DMS153 treated with DMSO at 0.1 percent for 48 hours (cell line): ENCODE measurements around the gene C1GALT1C1L.
"Not testable (repeated sequence)": the region's sequence is repeated elsewhere in the genome, so short reads cannot be mapped to it uniquely, and the experiment has no call there.

ENCODE experiments used
- DNase-seq: peaks from one replicate; lab custom pipeline; 2025; ENCODE audit not compliant: unreplicated experiment; lab: John Stamatoyannopoulos, UW

Gene C1GALT1C1L

DNA sequence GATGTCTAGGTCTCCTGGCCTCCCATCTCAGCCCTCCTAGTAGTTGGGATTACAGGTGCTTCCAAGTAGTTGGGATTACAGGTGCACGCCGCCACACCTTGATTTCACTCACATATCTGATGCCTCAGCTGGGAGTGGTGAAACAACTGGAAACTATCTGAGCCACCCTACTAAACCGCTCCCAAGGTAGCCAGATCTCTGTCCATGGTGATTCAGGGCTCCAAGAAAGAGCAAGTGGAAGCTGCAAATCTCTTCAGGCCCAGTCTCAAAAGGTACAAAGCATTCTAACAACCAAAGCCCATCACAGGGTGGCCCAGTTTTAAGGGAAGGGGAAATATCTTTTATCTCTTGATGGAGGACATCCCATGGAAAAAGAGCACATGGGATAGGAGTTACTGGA is 19.0 kb downstream of the C1GALT1C1L start:
- DNase-seq: no peak

DNA sequence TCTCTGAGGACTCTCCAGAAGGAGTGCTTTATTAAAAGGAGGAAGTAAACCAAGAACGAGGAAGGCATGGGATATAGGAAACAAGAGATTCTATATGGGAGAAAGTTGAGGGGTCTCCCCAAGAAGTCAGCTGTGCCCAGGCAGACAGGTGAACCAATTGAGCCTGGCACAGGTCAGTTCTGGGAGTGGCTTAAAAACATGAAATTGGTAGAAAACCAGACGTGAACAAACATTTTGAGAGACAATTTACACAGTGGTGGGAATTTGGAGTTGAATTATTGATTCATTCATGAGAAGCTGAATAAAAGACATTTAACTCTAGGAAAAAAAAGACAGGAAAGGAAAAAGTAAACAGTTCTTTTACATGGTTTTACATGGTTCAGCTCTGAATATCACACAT is 22.7 kb downstream of the C1GALT1C1L start:
- no peak for DNase-seq

DNA sequence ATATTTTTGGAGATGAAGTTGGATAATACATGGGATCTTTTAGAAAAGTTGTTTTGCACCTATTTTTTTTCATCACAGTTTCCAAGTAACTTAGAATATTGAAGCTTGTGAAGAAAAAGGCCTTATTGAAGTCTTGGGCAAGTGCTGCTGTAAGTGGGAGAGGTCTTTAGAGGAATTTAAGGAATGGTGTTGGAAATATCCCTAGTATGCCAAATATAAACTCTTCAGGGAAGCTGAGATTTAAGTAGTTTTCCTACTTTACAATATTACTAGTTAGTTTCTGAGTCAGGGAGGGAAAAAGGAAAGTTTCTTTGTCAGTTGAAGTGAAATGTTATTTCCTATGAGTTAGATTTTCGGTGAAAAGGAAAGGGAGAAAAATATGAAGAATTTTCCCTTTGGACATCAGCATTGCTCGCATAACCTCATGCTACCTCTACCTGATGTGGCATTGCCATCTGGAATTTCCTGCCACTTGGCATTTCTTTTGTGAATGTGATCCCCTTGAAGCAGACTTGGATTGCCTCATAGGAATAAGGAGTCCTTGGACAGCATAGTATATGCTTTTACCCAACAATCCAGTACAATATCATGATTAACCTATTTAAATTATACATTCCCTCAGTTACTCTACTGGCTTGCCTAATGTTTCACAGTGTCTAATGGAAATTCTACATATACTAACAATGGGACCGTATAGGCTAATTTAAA is 27.1 kb downstream of the C1GALT1C1L start:
- DNase-seq: no peak

DNA sequence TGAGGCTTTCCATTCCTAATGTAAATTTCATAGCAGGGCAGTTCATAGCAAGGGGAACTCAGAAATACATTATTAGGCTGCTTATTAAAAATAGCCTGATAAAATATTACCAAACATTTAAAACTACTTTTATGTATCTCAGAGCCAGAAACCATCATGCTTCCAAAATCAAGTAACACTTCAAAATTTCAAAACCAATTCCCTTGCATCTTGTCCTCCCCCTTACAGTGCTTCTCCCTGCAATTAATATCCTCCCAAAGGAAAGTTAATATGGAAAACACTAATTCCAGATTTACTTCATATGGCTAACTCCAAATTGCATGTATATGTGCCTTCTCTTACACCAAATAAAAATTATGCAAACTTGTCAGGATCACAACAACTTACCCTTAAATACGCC is 32.5 kb downstream of the C1GALT1C1L start:
- DNase-seq: no peak

DNA sequence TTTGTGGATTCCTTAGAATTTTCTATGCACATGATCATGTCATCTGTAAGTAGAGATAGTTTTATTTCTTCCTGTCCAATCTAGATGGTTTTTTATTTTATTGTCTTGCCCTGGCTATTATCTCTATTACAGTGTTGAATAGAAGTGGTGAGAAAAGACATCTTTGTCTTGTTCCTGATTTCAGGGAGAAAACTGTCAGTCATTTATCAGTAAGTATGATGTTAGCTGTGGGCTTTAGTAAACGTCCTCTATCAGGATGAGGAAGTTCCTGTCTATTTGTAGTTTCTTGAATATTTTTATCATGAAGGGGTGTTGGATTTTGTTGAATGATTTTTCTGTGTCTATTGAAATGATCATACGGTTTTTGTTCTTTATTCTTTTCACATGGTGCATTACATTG is 33.9 kb downstream of the C1GALT1C1L start:
- DNase-seq: no peak

DNA sequence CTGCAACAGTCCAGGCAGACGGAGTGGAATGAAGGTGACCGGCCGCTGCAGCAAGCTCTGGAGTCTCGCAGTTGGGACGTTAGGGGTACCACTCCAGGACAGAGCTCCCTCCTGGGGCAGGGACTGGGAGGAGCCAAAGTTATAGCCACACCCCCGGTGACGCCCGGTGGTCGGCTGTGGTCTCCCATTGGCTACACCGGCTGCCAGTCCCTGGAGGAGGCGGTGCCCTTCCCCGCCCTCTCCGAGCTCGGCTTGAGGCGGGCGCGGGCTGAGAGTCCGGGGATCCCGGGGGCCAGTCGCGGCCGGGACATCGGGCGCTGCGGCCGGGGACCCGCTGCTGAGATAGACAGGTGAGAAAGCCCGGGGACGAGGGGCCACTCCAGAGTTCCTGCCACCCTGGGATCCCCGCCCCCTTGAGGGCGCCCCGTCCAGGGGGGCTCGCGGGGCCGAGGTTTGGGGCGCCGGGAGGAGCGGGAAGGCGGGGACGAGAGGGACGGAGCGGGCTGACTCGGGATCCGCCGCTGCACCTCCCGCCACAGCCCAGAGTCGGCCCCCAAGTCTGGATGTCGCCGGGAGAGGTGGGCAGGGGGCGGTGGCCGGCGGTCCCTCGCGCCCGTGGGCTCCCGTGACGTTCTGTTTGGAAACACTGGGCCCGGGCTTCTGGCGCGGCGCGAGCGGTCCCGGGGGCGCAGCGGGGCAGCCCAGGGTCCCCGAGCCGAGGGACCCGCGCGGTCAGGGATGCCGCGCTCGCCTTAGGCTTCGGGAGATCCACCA is 39.0 kb downstream of the C1GALT1C1L start, which contains the start of gene PLEKHH2:
TSS of gene PLEKHH2 (plus strand) at position 231 of the 774 bp plus-strand sequence. CDS start 7,414 bp downstream, outside the sequence.
- peak; percentile 87 for DNase-seq

DNA sequence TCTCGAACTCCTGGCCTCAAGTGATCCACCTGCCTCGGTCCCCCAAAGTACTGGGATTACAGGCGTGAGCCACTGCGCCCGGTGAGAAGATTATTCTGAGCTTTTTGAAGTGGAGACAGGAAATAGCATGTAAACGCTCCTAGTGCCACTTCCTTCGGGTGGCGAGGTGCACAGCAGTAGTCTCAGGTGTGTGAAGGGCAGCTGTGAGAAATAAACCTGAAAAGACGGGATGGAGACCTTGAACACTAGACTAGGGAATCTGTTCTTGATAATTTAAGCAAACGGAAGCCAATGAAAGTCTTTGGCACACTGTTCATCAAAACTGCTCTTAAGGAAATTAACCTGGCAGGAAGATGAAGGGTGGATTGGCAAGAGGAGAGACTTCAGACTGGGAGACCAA is 39.6 kb downstream of the C1GALT1C1L start:
- DNase-seq: peak; percentile 71

DNA sequence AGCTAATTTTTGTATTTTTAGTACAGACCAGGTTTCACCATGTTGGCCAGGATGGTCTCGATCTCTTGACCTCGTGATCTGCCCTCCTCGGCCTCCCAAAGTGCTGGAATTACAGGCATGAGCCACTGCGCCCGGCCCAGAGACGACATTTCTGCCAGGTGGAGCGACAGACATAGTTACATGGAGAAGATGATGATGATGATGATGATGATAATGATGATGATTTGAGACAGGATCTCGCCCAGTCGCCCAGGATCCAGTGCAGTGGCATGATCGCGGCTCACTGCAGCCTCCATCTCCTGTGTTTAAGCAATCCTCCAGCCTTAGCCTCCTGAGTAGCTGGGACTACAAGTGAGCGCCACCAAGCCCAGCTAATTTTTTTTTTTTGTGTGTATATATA is 40.1 kb downstream of the C1GALT1C1L start:
- not testable (repeated sequence) for DNase-seq

DNA sequence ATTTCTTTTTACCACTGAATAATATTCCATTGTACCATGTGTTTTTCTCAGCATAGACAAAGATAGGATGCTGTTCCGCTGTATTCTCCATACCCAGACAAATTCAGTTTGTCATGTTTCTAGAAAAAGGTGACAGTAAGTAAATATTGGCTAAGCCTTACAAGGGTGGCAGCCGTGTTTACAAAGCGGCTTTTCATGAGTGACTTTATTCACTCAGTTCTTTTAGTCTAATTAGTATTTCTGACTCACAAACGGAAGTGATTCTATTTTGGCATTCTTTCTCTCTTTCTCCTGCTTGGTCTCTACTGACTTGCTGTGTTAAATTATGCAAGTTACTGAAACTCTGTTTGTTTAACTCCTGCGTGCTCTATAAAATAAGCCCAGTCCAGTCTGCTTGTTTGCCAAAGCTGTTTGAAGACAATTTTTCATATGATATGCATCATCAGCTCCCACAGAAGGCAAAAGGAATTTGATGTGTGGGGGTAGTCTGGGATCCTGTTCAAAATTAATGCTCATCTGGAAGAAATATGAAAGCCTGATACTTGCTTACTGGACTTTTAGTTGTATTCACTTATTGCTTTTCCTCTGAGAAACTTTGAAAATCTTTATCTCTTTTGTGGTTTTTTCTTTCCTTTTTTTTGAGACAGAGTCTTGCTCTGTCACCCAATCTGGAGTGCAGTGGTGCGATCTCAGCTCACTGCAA is 41.5 kb downstream of the C1GALT1C1L start:
- peak; percentile 90 for DNase-seq

DNA sequence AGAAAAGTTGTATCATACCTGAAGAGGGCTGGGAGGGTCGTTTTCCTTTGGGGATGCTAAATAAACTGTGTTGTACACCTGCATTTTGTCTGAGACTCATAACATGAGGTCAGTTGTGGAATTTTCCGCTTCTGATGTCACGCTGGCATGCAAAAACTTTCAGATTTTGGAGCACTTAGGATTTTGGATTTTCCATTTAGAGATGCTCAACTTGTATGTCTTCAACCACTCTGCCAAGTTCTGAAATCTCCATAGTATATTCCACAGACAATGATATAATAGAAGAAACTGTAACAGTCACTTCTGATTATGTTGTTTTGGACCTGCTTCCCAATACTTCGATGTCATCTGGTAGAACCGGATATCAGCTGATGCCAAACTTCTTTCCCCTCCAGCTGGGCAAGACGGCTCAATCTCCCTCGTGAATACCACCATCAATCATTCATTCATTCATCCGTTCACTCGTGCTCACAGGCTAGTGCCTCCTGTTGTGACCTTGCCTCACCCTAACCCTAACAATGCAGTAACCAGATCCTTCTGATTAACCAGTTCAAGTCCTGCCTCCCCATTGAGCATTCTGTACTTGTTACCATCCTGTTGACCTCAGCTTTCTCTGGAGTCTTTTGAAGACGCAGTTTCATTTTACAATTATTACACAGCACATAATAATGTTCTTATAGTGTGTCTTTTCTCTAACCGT is 44.5 kb downstream of the C1GALT1C1L start:
- no peak for DNase-seq
